ENCODE results near the gene SCN7A.

DNA sequence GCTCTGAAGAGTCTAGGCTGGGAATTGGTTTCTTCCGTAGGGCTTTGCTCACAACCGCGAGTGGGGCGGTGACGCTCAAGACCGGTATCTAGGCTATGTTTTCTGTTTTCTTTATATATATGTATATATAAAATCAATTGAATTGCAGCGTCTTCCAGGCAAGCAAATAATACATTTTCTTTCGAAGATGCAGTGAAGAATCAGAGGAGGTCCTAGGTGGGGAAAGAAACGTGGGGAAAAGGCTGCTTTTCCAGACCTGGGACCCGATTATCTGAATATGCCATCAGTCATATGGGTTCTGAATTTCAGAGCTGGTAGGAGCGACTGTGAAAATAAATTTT, 117.6 kb downstream of the SCN7A start:
- TF ChIP-seq, protein P1, sequence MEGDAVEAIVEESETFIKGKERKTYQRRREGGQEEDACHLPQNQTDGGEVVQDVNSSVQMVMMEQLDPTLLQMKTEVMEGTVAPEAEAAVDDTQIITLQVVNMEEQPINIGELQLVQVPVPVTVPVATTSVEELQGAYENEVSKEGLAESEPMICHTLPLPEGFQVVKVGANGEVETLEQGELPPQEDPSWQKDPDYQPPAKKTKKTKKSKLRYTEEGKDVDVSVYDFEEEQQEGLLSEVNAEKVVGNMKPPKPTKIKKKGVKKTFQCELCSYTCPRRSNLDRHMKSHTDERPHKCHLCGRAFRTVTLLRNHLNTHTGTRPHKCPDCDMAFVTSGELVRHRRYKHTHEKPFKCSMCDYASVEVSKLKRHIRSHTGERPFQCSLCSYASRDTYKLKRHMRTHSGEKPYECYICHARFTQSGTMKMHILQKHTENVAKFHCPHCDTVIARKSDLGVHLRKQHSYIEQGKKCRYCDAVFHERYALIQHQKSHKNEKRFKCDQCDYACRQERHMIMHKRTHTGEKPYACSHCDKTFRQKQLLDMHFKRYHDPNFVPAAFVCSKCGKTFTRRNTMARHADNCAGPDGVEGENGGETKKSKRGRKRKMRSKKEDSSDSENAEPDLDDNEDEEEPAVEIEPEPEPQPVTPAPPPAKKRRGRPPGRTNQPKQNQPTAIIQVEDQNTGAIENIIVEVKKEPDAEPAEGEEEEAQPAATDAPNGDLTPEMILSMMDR (IDR thresholded peaks at IDR 0.05) = no peak
- TF ChIP-seq POLR2A (IDR thresholded peaks at IDR 0.05) (no peak), EP300 (IDR thresholded peaks at IDR 0.05; ENCODE audit: low read depth) (no peak)
